PC-3 (cell line): ENCODE measurements around the gene DLG2. TPM values are rescaled to one million over a fixed set of nuclear protein-coding genes. Genes with fewer than 3 reads are reported as not detected.

ENCODE experiments used
- ATAC-seq: fragments of 200-7000 bp; cut with Tn5 transposase; 2 replicates; pipeline ENCODE4 v1.9.1; 2020; ENCODE audit warnings: mild to moderate bottlenecking, moderate library complexity
- BruUV-seq: library from RNA; stranded (reverse); fragments of 400-500 nt; replicated peaks from 2 replicates; lab custom pipeline; 2021; lab: Mats Ljungman, UMichigan
- CTCF ChIA-PET: fragments of 300-600 bp; sonication (Branson Sonifier 250); formaldehyde crosslinking; loops from one replicate; lab custom pipeline; 2022; ENCODE audit warnings: antibody characterized with exemption; lab: Charles Lee
- POLR2A ChIA-PET: fragments of 300-600 bp; sonication (Branson Sonifier 250); formaldehyde crosslinking; loops from one replicate; lab custom pipeline; 2022; ENCODE audit warnings: antibody characterized with exemption; ENCODE audit not compliant: unreplicated experiment; lab: Charles Lee
- DNase-seq: peaks from one replicate; pipeline ENCODE4 v3.0.0-alpha.2; 2015
- H2AFZ ChIP-seq: fragments of 300-600 bp; sonication (generic); 2 replicates; pipeline ENCODE4 v1.6.0; 2016; ENCODE audit warnings: antibody characterized with exemption, low read length
- H3F3A ChIP-seq: fragments of 300-600 bp; sonication (generic); one replicate; pipeline ENCODE4 v1.6.0; 2017; ENCODE audit warnings: antibody characterized with exemption, low read length, control low read depth, mild to moderate bottlenecking; ENCODE audit not compliant: unreplicated experiment
- H3K27ac ChIP-seq: fragments of 300-600 bp; sonication (generic); 2 replicates; pipeline ENCODE4 v1.5.1; 2016; ENCODE audit warnings: mild to moderate bottlenecking, low read length
- H3K27me3 ChIP-seq: fragments of 300-600 bp; sonication (generic); 2 replicates; pipeline ENCODE4 v1.6.1; 2016; ENCODE audit warnings: low read length, mixed read lengths
- H3K36me3 ChIP-seq: fragments of 300-600 bp; sonication (generic); 2 replicates; pipeline ENCODE4 v1.6.1; 2016; ENCODE audit warnings: low read depth, mixed run types, low read length, mixed read lengths
- H3K4me1 ChIP-seq: fragments of 300-600 bp; sonication (generic); 2 replicates; pipeline ENCODE4 v1.5.1; 2016; ENCODE audit warnings: low read length; ENCODE audit not compliant: insufficient read depth
- H3K4me2 ChIP-seq: fragments of 300-600 bp; sonication (generic); 2 replicates; pipeline ENCODE4 v1.6.0; 2016; ENCODE audit warnings: low read length
- H3K4me3 ChIP-seq: fragments of 300-600 bp; sonication (generic); 2 replicates; pipeline ENCODE4 v1.5.1; 2016; ENCODE audit warnings: mild to moderate bottlenecking, low read length, mixed read lengths
- H3K79me2 ChIP-seq: fragments of 300-600 bp; sonication (generic); 2 replicates; pipeline ENCODE4 v1.6.1; 2017; ENCODE audit warnings: low read length, mixed read lengths
- H3K9ac ChIP-seq: fragments of 300-600 bp; sonication (generic); 2 replicates; pipeline ENCODE4 v1.6.0; 2016; ENCODE audit warnings: mild to moderate bottlenecking, low read length
- H3K9me2 ChIP-seq: fragments of 300-600 bp; sonication (generic); replicated peaks from 2 replicates; pipeline ENCODE4 v1.6.1; 2016; ENCODE audit warnings: mixed run types, low read length, mixed read lengths
- H3K9me3 ChIP-seq: fragments of 300-600 bp; sonication (generic); 2 replicates; pipeline ENCODE4 v1.6.1; 2016; ENCODE audit warnings: low read length, mixed read lengths
- H4K20me1 ChIP-seq: fragments of 300-600 bp; sonication (generic); 2 replicates; pipeline ENCODE4 v1.6.1; 2016; ENCODE audit warnings: low read length, mixed read lengths
- CTCF ChIP-seq: fragments of 300-600 bp; sonication (generic); conservative IDR thresholded peaks from 2 replicates; pipeline ENCODE4 v1.5.1; 2017; ENCODE audit warnings: antibody characterized with exemption, low read depth, mild to moderate bottlenecking, low read length
- EZH2 ChIP-seq: fragments of 300-600 bp; sonication (generic); IDR thresholded peaks from one replicate; pipeline ENCODE4 v1.6.1; 2017; ENCODE audit warnings: antibody characterized with exemption, mild to moderate bottlenecking, low read length; ENCODE audit not compliant: unreplicated experiment
- EZH2phosphoT487 ChIP-seq: fragments of 300-600 bp; sonication (generic); IDR thresholded peaks from 2 replicates; pipeline ENCODE4 v1.6.1; 2018; ENCODE audit warnings: mild to moderate bottlenecking, antibody characterized with exemption, low read length, borderline replicate concordance
- intact Hi-C: fragments of 100-400 bp; cut with micrococcal nuclease; formaldehyde crosslinking; loops from 2 replicates; pipeline ENCODE4 v1.9.0; 2023
- total RNA-seq: library from RNA; depleted of rRNA; stranded (reverse); fragments of >200 nt; gene quantifications from 2 replicates; pipeline ENCODE4 v1.2.3, GENCODE V29; 2014

Gene DLG2
- total RNA-seq, 1 experiment from 2014 or later = 0.58 TPM

GRCh38 chr11:84164728-84165127 lies 1462.4 kb downstream of the DLG2 start:
- no peaks in the 10 kb centered on the region for H3K36me3 ChIP-seq
- no peaks in the 10 kb centered on the region for H3K27me3 ChIP-seq
- H2AFZ ChIP-seq = no peak overlapping the region
- H3K9ac ChIP-seq = no peak overlapping the region
- no peak overlapping the region for H3K4me2 ChIP-seq
- peaks cover 10% of the 10 kb centered on the region; the same call in 1 of the 2 replicates for H3K9me3 ChIP-seq
- no peak for TF ChIP-seq CTCF
- TF ChIP-seq EZH2 = no peak
- no peak for TF ChIP-seq EZH2phosphoT487
- no TSS peak for BruUV-seq
- CTCF ChIA-PET = no interaction called here
- H3K4me1 ChIP-seq = no peaks in the 10 kb centered on the region
- no peaks in the 10 kb centered on the region for H3F3A ChIP-seq
- POLR2A ChIA-PET = no interaction called here
- no peak for ATAC-seq
- no peak overlapping the region for H3K4me3 ChIP-seq
- intact Hi-C loops = no loop called here
- no peak for DNase-seq
- H3K27ac ChIP-seq = no peak overlapping the region
- H3K9me2 ChIP-seq = no peaks in the 10 kb centered on the region
- H4K20me1 ChIP-seq = no peaks in the 10 kb centered on the region
- H3K79me2 ChIP-seq = no peaks in the 10 kb centered on the region

GRCh38 chr11:84163116-84163515 lies 1464.0 kb downstream of the DLG2 start:
- H3K4me2 ChIP-seq = no peak overlapping the region
- POLR2A ChIA-PET = no interaction called here
- H3K9ac ChIP-seq = no peak overlapping the region
- H3K27me3 ChIP-seq = no peaks in the 10 kb centered on the region
- CTCF ChIA-PET = no interaction called here
- H3K9me3 ChIP-seq = peaks cover 10% of the 10 kb centered on the region; the same call in 1 of the 2 replicates
- no peaks in the 10 kb centered on the region for H3K4me1 ChIP-seq
- no peaks in the 10 kb centered on the region for H3K79me2 ChIP-seq
- H3K9me2 ChIP-seq = no peaks in the 10 kb centered on the region
- H3K36me3 ChIP-seq = no peaks in the 10 kb centered on the region
- no peak overlapping the region for H2AFZ ChIP-seq
- no peaks in the 10 kb centered on the region for H4K20me1 ChIP-seq
- H3K27ac ChIP-seq = no peak overlapping the region
- no peaks in the 10 kb centered on the region for H3F3A ChIP-seq
- BruUV-seq = no TSS peak
- no peak for ATAC-seq
- TF ChIP-seq EZH2 (no peak), EZH2phosphoT487 (no peak), CTCF (no peak)
- no peak for DNase-seq
- H3K4me3 ChIP-seq = no peak overlapping the region
- intact Hi-C loops = no loop called here

GRCh38 chr11:84157639-84158038 lies 1469.5 kb downstream of the DLG2 start:
- Histone ChIP-seq H3K9ac (no peak overlapping the region), H3K79me2 (no peaks in the 10 kb centered on the region), H3K9me3 (0 out of 2 replicates have a peak, but pooled peaks cover 5% of the 10 kb centered on the region), H3K4me3 (no peak overlapping the region), H3K36me3 (no peaks in the 10 kb centered on the region), H3K9me2 (no peaks in the 10 kb centered on the region), H3K27me3 (no peaks in the 10 kb centered on the region), H3F3A (no peaks in the 10 kb centered on the region), H3K27ac (no peak overlapping the region), H2AFZ (no peak overlapping the region), H4K20me1 (no peaks in the 10 kb centered on the region), H3K4me2 (no peak overlapping the region), H3K4me1 (no peaks in the 10 kb centered on the region)
- BruUV-seq = no TSS peak
- ATAC-seq = no peak
- CTCF ChIA-PET = no interaction called here
- intact Hi-C loops = no loop called here
- no peak for TF ChIP-seq EZH2phosphoT487
- TF ChIP-seq EZH2 = no peak
- no peak for TF ChIP-seq CTCF
- DNase-seq = no peak
- POLR2A ChIA-PET = no interaction called here
